Fibroblast of skin of abdomen (primary cell): Measurements from ENCODE around the gene FAM131A. TPM values are rescaled to one million over a fixed set of nuclear protein-coding genes. Genes with fewer than 3 reads are reported as not detected.

Source experiments
- DNase-seq: peaks from one replicate; pipeline ENCODE4 v3.0.0-alpha.2; 2013
- polyA plus RNA-seq, 2 experiments: library from polyadenylated mRNA; unstranded; fragments of 120-200 nt; gene quantifications; one replicate each; pipeline ENCODE4 v1.2.1, GENCODE V29; 2013; ENCODE audit not compliant: insufficient read length in 2 of 2

FAM131A gene
- polyA plus RNA-seq (2013, experiment 1 of 2; ENCODE audit: insufficient read length), result 9.7 TPM
- 11.0 TPM for polyA plus RNA-seq (2013, experiment 2 of 2; ENCODE audit: insufficient read length)

GRCh38 chr3:184337399-184337714 is at the start of gene FAM131A:
FAM131A (plus strand) TSS chr3:184337600; CDS start chr3:184337631, 31 bp downstream.
- DNase-seq, result peak; percentile 29

- DNase-seq, result peak; percentile 35
These were observed 47.9 kb upstream of the FAM131A start for GRCh38 chr3:184289426-184289938.

GRCh38 chr3:184290331-184290730 is 47.1 kb upstream of the FAM131A start:
- DNase-seq, result no peak

- DNase-seq, result no peak
These were observed 46.2 kb upstream of the FAM131A start for GRCh38 chr3:184291044-184291737.

- DNase-seq, result no peak
These were observed 45.5 kb upstream of the FAM131A start for GRCh38 chr3:184291738-184292445.

GRCh38 chr3:184295771-184296170 is 41.6 kb upstream of the FAM131A start:
- DNase-seq, result no peak

- no peak for DNase-seq
These were observed 40.8 kb upstream of the FAM131A start for GRCh38 chr3:184296616-184297015.

- DNase-seq, result peak; percentile 97
These were observed 38.5 kb upstream of the FAM131A start, which contains the start of gene PSMD2 for GRCh38 chr3:184298759-184299487. PSMD2 (plus strand) TSS chr3:184299241; CDS start chr3:184299267, 26 bp downstream.

GRCh38 chr3:184299488-184300377 is 37.7 kb upstream of the FAM131A start:
- peak; percentile 26 for DNase-seq

GRCh38 chr3:184300378-184300720 is 37.1 kb upstream of the FAM131A start:
- DNase-seq, result peak; percentile 57

GRCh38 chr3:184305577-184305976 is 31.8 kb upstream of the FAM131A start:
- no peak for DNase-seq

- DNase-seq, result no peak
These were observed 30.9 kb upstream of the FAM131A start for GRCh38 chr3:184306341-184306972.

- no peak for DNase-seq
These were observed 29.5 kb upstream of the FAM131A start for GRCh38 chr3:184307915-184308314.

- DNase-seq, result no peak
These were observed 28.7 kb upstream of the FAM131A start for GRCh38 chr3:184308744-184309143.

- DNase-seq, result no peak
These were observed 25.8 kb upstream of the FAM131A start for GRCh38 chr3:184311633-184312032.

GRCh38 chr3:184314363-184314699 is 23.1 kb upstream of the FAM131A start, which contains the start of gene EIF4G1:
EIF4G1 (plus strand) TSS chr3:184314606; CDS start chr3:184315797, 1,191 bp downstream.
- peak; percentile 95 for DNase-seq

GRCh38 chr3:184314700-184315542 is 22.5 kb upstream of the FAM131A start:
- peak; percentile 84 for DNase-seq

- DNase-seq, result no peak
These were observed 21.9 kb upstream of the FAM131A start for GRCh38 chr3:184315543-184315867.

GRCh38 chr3:184315871-184316661 is 21.3 kb upstream of the FAM131A start:
- no peak for DNase-seq

- no peak for DNase-seq
These were observed 20.6 kb upstream of the FAM131A start for GRCh38 chr3:184316792-184317191.
